Hepatocyte (in vitro differentiated cells): ENCODE results near the gene DEDD.

Experiments
- CTCF ChIP-seq: fragments of 200-600 bp; sonication (generic); IDR thresholded peaks from 2 replicates; pipeline ENCODE4 v1.5.1; 2016; ENCODE audit warnings: antibody characterized with exemption, mild to moderate bottlenecking; ENCODE audit not compliant: poor library complexity
- EZH2 ChIP-seq: fragments of 200-600 bp; sonication (generic); IDR thresholded peaks from 2 replicates; pipeline ENCODE4 v1.6.1; 2016; ENCODE audit warnings: antibody characterized with exemption, mild to moderate bottlenecking, borderline replicate concordance

GRCh38 chr1:161084597-161084988, 47.9 kb downstream of the DEDD start:
- TF ChIP-seq CTCF (no peak), EZH2 (no peak)
